ENCODE measurements around the gene PGLYRP1. TPM values are rescaled to one million over a fixed set of nuclear protein-coding genes. Genes with fewer than 3 reads are reported as not detected.

PGLYRP1 gene
- total and polyA plus RNA-seq, 7 donors, result 0.08 to 0.76 TPM; not detected in 5

- Histone ChIP-seq H3K27me3 (ENCODE audit: insufficient read depth in 3 of 3, low read length in 2 of 3) (peaks cover 0 to 6% (median 3%) of the 10 kb centered on the region in 3 donors), H3K4me3 (peak overlapping the region; percentile 75), H3K27ac (peak overlapping the region; percentile 26), H3K9me3 (no peaks in the 10 kb centered on the region), H3K4me1 (no peaks in the 10 kb centered on the region), H3K36me3 (ENCODE audit: insufficient read depth in 1 of 2, low read depth in 1 of 2) (peaks cover 0 to 10% of the 10 kb centered on the region in 2 donors)
- DNase-seq, result no peak
- TF ChIP-seq CTCF (IDR thresholded peaks at IDR 0.05), result no peak
- peak in 3 of 4 donors; percentile 2 to 23 (median 3) for ATAC-seq
- intact Hi-C loops (cut with DNase I), result no loop called here
- WGBS, 3 donors, result 11 to 13% (median 11%) methylated on average over 8 of the region's 8 CpGs
Observed at GRCh38 chr19:45994456-45994997, 28.3 kb downstream of the PGLYRP1 start.

- intact Hi-C loops (cut with DNase I), result no loop called here
- peak in 1 of 2 donors; percentile 65 for DNase-seq
- 79 to 85% (median 80%) methylated on average over 12 of the region's 12 CpGs for WGBS, 3 donors
- Histone ChIP-seq H3K27me3 (ENCODE audit: insufficient read depth in 3 of 3, low read length in 2 of 3) (peaks cover 0 to 20% (median 4%) of the 10 kb centered on the region in 3 donors), H3K27ac (no peak overlapping the region), H3K9me3 (no peaks in the 10 kb centered on the region), H3K4me1 (no peaks in the 10 kb centered on the region), H3K4me3 (no peak overlapping the region), H3K36me3 (ENCODE audit: insufficient read depth in 1 of 2, low read depth in 1 of 2) (no peaks in the 10 kb centered on the region)
- no peak for ATAC-seq
- TF ChIP-seq CTCF (IDR thresholded peaks at IDR 0.05), result no peak
Observed at GRCh38 chr19:45990113-45990728, 32.6 kb downstream of the PGLYRP1 start.

- DNase-seq, result no peak
- H3K27ac ChIP-seq, result no peak overlapping the region
- H3K4me3 ChIP-seq, result no peak overlapping the region
- peaks cover 0 to 29% (median 3%) of the 10 kb centered on the region in 3 donors for H3K27me3 ChIP-seq (ENCODE audit: insufficient read depth in 3 of 3, low read length in 2 of 3)
- no peaks in the 10 kb centered on the region for H3K36me3 ChIP-seq (ENCODE audit: insufficient read depth in 1 of 2, low read depth in 1 of 2)
- WGBS, 3 donors, result 71 to 84% (median 79%) methylated on average over 7 of the region's 7 CpGs
- no peak for TF ChIP-seq CTCF (IDR thresholded peaks at IDR 0.05)
- intact Hi-C loops (cut with DNase I), result loop anchor here in 1 of 2 donors (10.0 kb wide), 1 partner anchor 881 kb away; no protein-coding TSS in a partner anchor
- no peaks in the 10 kb centered on the region for H3K9me3 ChIP-seq
- ATAC-seq, result no peak
- no peaks in the 10 kb centered on the region for H3K4me1 ChIP-seq
Observed at GRCh38 chr19:45985321-45985720, 37.5 kb downstream of the PGLYRP1 start.

- H3K4me1 ChIP-seq, result no peaks in the 10 kb centered on the region
- no peak for TF ChIP-seq CTCF (IDR thresholded peaks at IDR 0.05)
- H3K27ac ChIP-seq, result no peak overlapping the region
- H3K27me3 ChIP-seq (ENCODE audit: insufficient read depth in 3 of 3, low read length in 2 of 3), result peaks cover 0 to 25% (median under 1%) of the 10 kb centered on the region in 3 donors
- no peaks in the 10 kb centered on the region for H3K36me3 ChIP-seq (ENCODE audit: insufficient read depth in 1 of 2, low read depth in 1 of 2)
- no peak overlapping the region for H3K4me3 ChIP-seq
- 42 to 48% (median 47%) methylated on average over 2 of the region's 2 CpGs for WGBS, 3 donors
- DNase-seq (no peak), ATAC-seq (no peak)
- no peaks in the 10 kb centered on the region for H3K9me3 ChIP-seq
- intact Hi-C loops (cut with DNase I), result loop anchor here in 1 of 2 donors (10.0 kb wide), 1 partner anchor 877 kb away; no protein-coding TSS in a partner anchor
Observed at GRCh38 chr19:45981350-45981749, 41.5 kb downstream of the PGLYRP1 start.

Data from psoas muscle (tissue), 8 donors.